ENCODE results near the gene THAP2.

The THAP2 gene

GRCh38 chr12:71663561-71664410, at the start of gene THAP2, which contains the start of gene ZFC3H1:
Gene THAP2 (plus strand): TSS chr12:71664301. CDS start chr12:71664510, 209 bp downstream.
Gene ZFC3H1 (minus strand): TSS chr12:71663848. CDS start chr12:71663610, 238 bp downstream.
- TF ChIP-seq GATA3 (IDR thresholded peaks at IDR 0.05; ENCODE audit: low read depth, low read length): no peak
- no peak for TF ChIP-seq GATA2 (IDR thresholded peaks at IDR 0.05; ENCODE audit: low read depth, low read length)

- no peak for TF ChIP-seq GATA3 (IDR thresholded peaks at IDR 0.05; ENCODE audit: low read depth, low read length)
- no peak for TF ChIP-seq GATA2 (IDR thresholded peaks at IDR 0.05; ENCODE audit: low read depth, low read length)
Observed at GRCh38 chr12:71621938-71622337, 42.2 kb upstream of the THAP2 start.

- TF ChIP-seq GATA3 (IDR thresholded peaks at IDR 0.05; ENCODE audit: low read depth, low read length): no peak
- no peak for TF ChIP-seq GATA2 (IDR thresholded peaks at IDR 0.05; ENCODE audit: low read depth, low read length)
Observed at GRCh38 chr12:71625476-71625875, 38.6 kb upstream of the THAP2 start.

GRCh38 chr12:71626098-71626497, 38.0 kb upstream of the THAP2 start:
- TF ChIP-seq GATA2 (IDR thresholded peaks at IDR 0.05; ENCODE audit: low read depth, low read length) (no peak), GATA3 (IDR thresholded peaks at IDR 0.05; ENCODE audit: low read depth, low read length) (no peak)

- no peak for TF ChIP-seq GATA3 (IDR thresholded peaks at IDR 0.05; ENCODE audit: low read depth, low read length)
- TF ChIP-seq GATA2 (IDR thresholded peaks at IDR 0.05; ENCODE audit: low read depth, low read length): no peak
Observed at GRCh38 chr12:71626768-71627167, 37.3 kb upstream of the THAP2 start.

GRCh38 chr12:71627438-71628002, 36.6 kb upstream of the THAP2 start:
- no peak for TF ChIP-seq GATA3 (IDR thresholded peaks at IDR 0.05; ENCODE audit: low read depth, low read length)
- TF ChIP-seq GATA2 (IDR thresholded peaks at IDR 0.05; ENCODE audit: low read depth, low read length): no peak

GRCh38 chr12:71636704-71637115, 27.4 kb upstream of the THAP2 start:
- TF ChIP-seq GATA2 (IDR thresholded peaks at IDR 0.05; ENCODE audit: low read depth, low read length): no peak
- no peak for TF ChIP-seq GATA3 (IDR thresholded peaks at IDR 0.05; ENCODE audit: low read depth, low read length)

- TF ChIP-seq GATA3 (IDR thresholded peaks at IDR 0.05; ENCODE audit: low read depth, low read length) (no peak), GATA2 (IDR thresholded peaks at IDR 0.05; ENCODE audit: low read depth, low read length) (no peak)
Observed at GRCh38 chr12:71638499-71638898, 25.6 kb upstream of the THAP2 start.

- TF ChIP-seq GATA2 (IDR thresholded peaks at IDR 0.05; ENCODE audit: low read depth, low read length): no peak
- TF ChIP-seq GATA3 (IDR thresholded peaks at IDR 0.05; ENCODE audit: low read depth, low read length): no peak
Observed at GRCh38 chr12:71639341-71639760, 24.8 kb upstream of the THAP2 start.

- no peak for TF ChIP-seq GATA2 (IDR thresholded peaks at IDR 0.05; ENCODE audit: low read depth, low read length)
Observed at GRCh38 chr12:71640316-71640715, 23.8 kb upstream of the THAP2 start.

- no peak for TF ChIP-seq GATA2 (IDR thresholded peaks at IDR 0.05; ENCODE audit: low read depth, low read length)
- TF ChIP-seq GATA3 (IDR thresholded peaks at IDR 0.05; ENCODE audit: low read depth, low read length): no peak
Observed at GRCh38 chr12:71641390-71641789, 22.7 kb upstream of the THAP2 start.

- TF ChIP-seq GATA3 (IDR thresholded peaks at IDR 0.05; ENCODE audit: low read depth, low read length) (no peak), GATA2 (IDR thresholded peaks at IDR 0.05; ENCODE audit: low read depth, low read length) (no peak)
Observed at GRCh38 chr12:71642264-71642663, 21.8 kb upstream of the THAP2 start.

- TF ChIP-seq GATA2 (IDR thresholded peaks at IDR 0.05; ENCODE audit: low read depth, low read length) (no peak), GATA3 (IDR thresholded peaks at IDR 0.05; ENCODE audit: low read depth, low read length) (no peak)
Observed at GRCh38 chr12:71645268-71645667, 18.8 kb upstream of the THAP2 start.

GRCh38 chr12:71646512-71646911, 17.6 kb upstream of the THAP2 start:
- TF ChIP-seq GATA2 (IDR thresholded peaks at IDR 0.05; ENCODE audit: low read depth, low read length) (no peak), GATA3 (IDR thresholded peaks at IDR 0.05; ENCODE audit: low read depth, low read length) (no peak)

- TF ChIP-seq GATA2 (IDR thresholded peaks at IDR 0.05; ENCODE audit: low read depth, low read length): no peak
- no peak for TF ChIP-seq GATA3 (IDR thresholded peaks at IDR 0.05; ENCODE audit: low read depth, low read length)
Observed at GRCh38 chr12:71648537-71648936, 15.6 kb upstream of the THAP2 start.

Data from SH-SY5Y (cell line).